ENCODE results near the gene KLK11. TPM values are rescaled to one million over a fixed set of nuclear protein-coding genes. Genes with fewer than 3 reads are reported as not detected.

KLK11 gene
- polyA plus RNA-seq, 1 experiment, result not detected

DNA sequence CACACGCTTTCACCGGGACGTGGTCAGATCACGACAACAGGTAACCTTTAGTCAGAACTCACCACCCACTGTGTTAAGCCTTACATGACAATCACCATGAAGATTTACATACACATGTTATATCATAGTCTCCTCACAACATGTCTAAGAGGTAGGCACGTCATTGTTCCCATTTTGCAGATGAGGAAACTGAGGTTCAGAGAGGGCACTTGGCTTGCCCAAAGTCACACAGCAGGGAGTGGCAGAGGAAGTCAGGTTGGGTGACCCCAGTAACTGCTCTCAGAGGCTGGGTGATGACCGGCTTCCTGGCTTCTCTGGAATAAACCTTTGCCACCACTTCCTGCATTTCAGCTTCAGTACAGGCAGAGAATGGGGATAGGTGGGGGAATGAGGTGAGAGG lies 12.2 kb downstream of the KLK11 start:
- TF ChIP-seq, protein P1, sequence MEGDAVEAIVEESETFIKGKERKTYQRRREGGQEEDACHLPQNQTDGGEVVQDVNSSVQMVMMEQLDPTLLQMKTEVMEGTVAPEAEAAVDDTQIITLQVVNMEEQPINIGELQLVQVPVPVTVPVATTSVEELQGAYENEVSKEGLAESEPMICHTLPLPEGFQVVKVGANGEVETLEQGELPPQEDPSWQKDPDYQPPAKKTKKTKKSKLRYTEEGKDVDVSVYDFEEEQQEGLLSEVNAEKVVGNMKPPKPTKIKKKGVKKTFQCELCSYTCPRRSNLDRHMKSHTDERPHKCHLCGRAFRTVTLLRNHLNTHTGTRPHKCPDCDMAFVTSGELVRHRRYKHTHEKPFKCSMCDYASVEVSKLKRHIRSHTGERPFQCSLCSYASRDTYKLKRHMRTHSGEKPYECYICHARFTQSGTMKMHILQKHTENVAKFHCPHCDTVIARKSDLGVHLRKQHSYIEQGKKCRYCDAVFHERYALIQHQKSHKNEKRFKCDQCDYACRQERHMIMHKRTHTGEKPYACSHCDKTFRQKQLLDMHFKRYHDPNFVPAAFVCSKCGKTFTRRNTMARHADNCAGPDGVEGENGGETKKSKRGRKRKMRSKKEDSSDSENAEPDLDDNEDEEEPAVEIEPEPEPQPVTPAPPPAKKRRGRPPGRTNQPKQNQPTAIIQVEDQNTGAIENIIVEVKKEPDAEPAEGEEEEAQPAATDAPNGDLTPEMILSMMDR (IDR thresholded peaks at IDR 0.05; ENCODE audit: insufficient read depth, low read depth, low read length), result no peak

DNA sequence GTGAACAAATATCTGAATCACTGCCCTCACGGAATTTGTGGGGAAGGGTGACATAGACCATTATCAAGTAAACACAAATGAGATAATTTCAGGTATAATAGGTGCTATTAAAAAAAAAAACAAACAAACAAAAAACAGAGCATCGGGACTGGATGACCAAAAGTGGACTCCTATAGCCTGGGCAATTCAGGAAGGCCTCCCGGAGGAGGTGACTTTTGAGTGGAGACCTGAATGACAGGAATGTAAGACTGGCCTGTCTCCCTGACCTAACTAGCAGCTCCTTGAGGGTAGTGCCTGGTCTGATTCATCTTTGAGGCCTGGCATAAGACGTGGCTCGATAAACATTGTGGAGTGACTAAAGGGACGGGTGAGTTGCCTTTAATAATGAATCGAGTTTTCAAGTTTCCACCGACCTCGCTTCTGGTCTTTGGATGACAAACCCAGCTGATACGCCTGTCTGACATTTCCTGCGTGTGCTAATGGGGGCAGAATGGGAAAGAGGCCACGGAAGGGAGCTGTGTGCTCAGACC lies 13.7 kb downstream of the KLK11 start:
- CTCF ChIA-PET, result interaction anchor here (1.1 kb wide), 1 partner anchor 32 kb away, joined by 4 read pairs; no protein-coding TSS in a partner anchor
- peaks cover 3% of the 10 kb centered on the region; the same call in 1 of the 2 replicates for H3K27me3 ChIP-seq (ENCODE audit: control insufficient read depth, insufficient read depth, low read length)
- DNase-seq (ENCODE audit: low read depth), result no peak
- no peaks in the 10 kb centered on the region for H3K36me3 ChIP-seq (ENCODE audit: control insufficient read depth, insufficient read depth, low read length)
- no peak overlapping the region for H3K4me3 ChIP-seq (ENCODE audit: low read depth, low read length)
- POLR2A ChIA-PET, result no interaction called here
- TF ChIP-seq, protein P1 (IDR thresholded peaks at IDR 0.05; ENCODE audit: insufficient read depth, low read depth, low read length), result no peak

More for the DNA sequence above, 12.2 kb downstream of the KLK11 start:
- Histone ChIP-seq H3K27me3 (ENCODE audit: control insufficient read depth, insufficient read depth, low read length) (peaks cover 6% of the 10 kb centered on the region; the same call in 1 of the 2 replicates), H3K36me3 (ENCODE audit: control insufficient read depth, insufficient read depth, low read length) (no peaks in the 10 kb centered on the region), H3K4me3 (ENCODE audit: low read depth, low read length) (no peak overlapping the region)
- POLR2A ChIA-PET, result no interaction called here
- CTCF ChIA-PET, result no interaction called here
- DNase-seq (ENCODE audit: low read depth), result no peak

DNA sequence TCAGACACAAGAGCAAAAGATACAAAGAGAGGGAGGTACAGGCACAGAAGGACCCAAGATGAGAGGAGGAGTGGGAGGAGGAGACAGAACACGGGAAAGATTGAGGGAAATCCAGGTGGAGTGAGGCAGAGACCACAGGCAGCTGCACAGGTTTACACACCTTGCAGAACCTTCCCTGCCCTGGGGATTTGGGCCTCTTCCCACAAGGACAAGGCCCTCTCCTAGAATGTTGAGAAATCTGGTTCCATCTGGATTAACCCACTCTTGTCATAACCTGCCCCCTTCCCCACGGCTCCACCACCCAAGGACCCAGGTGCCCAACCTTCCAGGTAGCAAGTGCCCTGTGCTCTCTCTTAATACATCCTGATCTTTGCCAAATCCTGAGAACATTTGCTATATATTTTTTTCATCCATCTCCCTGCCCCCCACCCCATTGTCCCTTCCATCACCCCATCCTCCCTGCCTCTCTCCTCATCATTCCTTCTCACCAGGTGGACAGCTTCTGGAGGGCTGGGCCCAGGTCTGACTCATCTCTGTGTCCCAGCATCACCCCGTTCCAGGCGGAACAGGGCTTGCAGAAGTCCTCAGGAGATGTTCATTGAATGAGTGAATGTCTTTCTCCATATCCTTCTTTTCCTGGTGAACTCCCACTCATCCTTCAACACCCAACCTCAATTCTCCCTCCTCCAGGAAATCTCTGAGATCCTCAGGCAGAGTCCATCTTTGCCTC lies 16.2 kb downstream of the KLK11 start:
- Histone ChIP-seq H3K4me3 (ENCODE audit: low read depth, low read length) (no peak overlapping the region), H3K27me3 (ENCODE audit: control insufficient read depth, insufficient read depth, low read length) (no peaks in the 10 kb centered on the region), H3K36me3 (ENCODE audit: control insufficient read depth, insufficient read depth, low read length) (no peaks in the 10 kb centered on the region)
- TF ChIP-seq, protein P1 (IDR thresholded peaks at IDR 0.05; ENCODE audit: insufficient read depth, low read depth, low read length), result no peak
- ChIA-PET POLR2A (no interaction called here), CTCF (no interaction called here)
- DNase-seq (ENCODE audit: low read depth), result no peak

DNA sequence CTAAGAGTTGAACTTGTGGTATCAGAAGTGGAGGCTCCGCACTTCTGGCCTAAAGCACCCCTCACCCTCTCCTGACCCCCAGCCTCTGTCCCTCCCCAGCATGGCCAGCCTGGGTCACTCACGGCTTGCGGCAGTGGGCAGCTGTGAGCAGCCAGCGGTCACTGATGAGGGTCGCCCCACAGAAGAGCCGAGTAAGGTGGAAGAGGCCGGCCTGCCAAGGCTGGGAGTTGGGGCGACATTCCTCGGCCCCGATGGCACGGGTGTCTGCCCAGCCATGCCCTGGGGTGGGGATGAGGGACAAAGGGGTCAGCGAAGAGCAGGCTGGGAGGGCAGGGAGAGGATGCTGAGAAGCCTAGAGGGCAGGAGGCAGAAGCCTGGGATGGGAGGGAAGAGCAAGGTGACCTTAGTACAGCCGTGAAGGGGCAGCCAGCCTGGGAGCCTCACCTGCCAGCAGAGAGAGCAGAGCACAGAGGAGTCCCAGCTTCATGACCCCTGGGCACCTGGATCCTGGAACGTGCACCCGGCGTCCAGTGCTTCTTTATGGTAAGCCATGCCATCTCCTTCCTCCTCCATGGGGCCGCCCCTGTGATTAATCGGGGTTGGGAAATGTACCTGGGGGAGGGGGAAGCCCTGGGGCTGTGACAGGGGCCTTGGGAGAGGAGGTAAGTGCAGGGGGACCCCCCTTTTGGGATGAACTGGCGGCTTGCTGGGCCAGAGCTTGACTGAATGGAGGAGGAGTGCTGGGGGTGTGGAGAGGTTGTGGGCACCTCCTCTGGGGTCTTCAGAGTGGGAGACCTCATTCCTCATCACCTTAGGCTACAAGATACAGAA lies 17.1 kb downstream of the KLK11 start:
- POLR2A ChIA-PET, result no interaction called here
- TF ChIP-seq, protein P1 (IDR thresholded peaks at IDR 0.05; ENCODE audit: insufficient read depth, low read depth, low read length), result no peak
- no peaks in the 10 kb centered on the region for H3K36me3 ChIP-seq (ENCODE audit: control insufficient read depth, insufficient read depth, low read length)
- H3K4me3 ChIP-seq (ENCODE audit: low read depth, low read length), result no peak overlapping the region
- no peaks in the 10 kb centered on the region for H3K27me3 ChIP-seq (ENCODE audit: control insufficient read depth, insufficient read depth, low read length)
- CTCF ChIA-PET, result no interaction called here
- DNase-seq (ENCODE audit: low read depth), result no peak

DNA sequence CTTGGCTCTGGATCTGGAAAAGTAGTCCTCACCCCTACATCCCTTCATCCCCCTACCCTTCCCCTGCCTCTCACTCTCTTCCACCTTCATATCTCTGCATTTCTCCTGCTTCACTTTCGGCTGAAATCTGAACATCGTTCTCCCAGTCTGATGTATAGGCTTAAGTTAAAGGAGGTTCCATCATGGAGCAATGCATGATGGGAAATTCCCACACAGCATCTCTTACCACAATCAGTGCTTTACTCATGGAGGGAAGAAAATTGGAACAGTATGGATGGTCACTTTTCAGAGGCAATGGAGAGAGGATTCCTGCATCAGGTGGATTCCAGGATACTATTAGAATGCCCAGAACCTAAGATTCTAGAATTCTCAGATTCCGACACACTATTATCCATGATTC lies 18.9 kb downstream of the KLK11 start:
- ChIA-PET CTCF (no interaction called here), POLR2A (no interaction called here)
- H3K27me3 ChIP-seq (ENCODE audit: control insufficient read depth, insufficient read depth, low read length), result no peaks in the 10 kb centered on the region
- no peak for DNase-seq (ENCODE audit: low read depth)
- no peak overlapping the region for H3K4me3 ChIP-seq (ENCODE audit: low read depth, low read length)
- H3K36me3 ChIP-seq (ENCODE audit: control insufficient read depth, insufficient read depth, low read length), result no peaks in the 10 kb centered on the region
- TF ChIP-seq, protein P1 (IDR thresholded peaks at IDR 0.05; ENCODE audit: insufficient read depth, low read depth, low read length), result no peak

Measured in BJ (cell line).